ENCODE results near the gene PIGV. TPM values are rescaled to one million over a fixed set of nuclear protein-coding genes. Genes with fewer than 3 reads are reported as not detected.

The PIGV gene
- total RNA-seq, 1 donor from 2014 or later = 4.5 TPM

DNA sequence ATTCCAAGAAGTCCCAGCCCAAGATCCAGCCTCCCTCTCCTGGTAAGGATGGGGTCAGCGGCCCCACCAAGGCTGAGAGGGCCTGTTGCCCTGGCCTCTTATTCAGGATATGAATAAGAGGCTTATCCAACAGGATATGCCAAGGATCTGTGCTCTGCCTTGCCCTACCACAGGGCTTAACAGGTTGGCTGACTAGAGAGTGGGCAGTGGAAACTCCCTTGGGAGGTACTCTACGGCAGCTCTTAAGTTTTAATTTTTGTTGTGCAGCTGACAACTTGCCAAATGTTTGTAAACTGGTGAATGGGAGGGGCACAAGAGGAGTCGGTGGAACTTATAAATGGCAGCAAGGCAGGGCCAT, 16.5 kb upstream of the PIGV start:
- no peak for DNase-seq
- intact Hi-C loops (cut with micrococcal nuclease) = no loop called here
- peak; percentile 9 for ATAC-seq

DNA sequence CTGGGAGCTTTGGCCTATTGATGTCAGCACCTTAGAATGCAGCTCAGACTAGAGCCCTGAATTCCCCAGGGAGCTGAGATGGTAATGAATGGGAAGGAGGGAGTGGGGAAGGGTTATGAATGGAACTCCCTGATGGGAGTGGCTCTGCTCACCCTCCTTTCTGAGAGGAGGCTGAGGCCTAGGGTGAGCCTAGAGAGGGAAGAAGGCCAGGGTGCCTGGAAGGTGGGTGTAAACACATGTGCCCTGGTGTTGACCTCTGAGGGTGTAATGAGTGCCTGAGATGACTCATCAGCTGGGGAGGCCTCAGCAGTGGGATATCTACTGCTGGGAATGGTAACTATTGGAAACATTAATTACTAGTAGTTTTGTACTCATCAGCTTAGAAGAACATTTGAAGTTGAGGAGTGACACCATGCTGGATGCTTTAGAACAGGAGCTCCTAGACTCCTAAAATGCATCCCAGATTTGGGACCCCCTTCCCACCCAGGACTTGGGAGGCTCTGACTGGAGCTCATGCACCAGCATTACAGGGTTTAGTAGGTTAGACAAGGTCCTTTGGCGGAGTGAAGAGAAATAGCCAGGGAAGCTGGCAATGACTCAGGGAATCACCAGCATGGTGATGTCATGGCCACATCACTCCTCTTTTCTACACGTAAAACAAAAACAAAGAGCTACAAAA, 16.0 kb upstream of the PIGV start:
- intact Hi-C loops (cut with micrococcal nuclease) = no loop called here
- DNase-seq (peak; percentile 41), ATAC-seq (peak; percentile 80)

DNA sequence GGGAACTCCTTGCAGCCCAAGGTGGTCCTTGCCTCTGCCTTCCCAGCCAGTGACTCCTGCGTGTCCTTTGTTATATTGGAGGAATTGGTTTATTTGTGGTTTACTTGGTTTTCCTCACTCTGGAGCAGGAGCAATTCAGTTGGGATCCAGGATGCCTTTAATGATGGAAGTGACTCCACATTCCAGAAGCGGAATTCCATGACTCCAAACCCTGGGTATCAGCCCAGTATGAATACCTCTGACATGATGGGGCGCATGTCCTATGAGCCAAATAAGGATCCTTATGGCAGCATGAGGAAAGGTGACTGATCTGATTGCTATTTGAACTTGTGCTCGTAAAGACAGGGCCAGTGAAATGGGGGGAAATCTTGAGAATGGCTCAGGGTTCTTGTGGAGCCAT, 15.1 kb upstream of the PIGV start:
- ATAC-seq (no peak), DNase-seq (no peak)
- intact Hi-C loops (cut with micrococcal nuclease) = no loop called here

DNA sequence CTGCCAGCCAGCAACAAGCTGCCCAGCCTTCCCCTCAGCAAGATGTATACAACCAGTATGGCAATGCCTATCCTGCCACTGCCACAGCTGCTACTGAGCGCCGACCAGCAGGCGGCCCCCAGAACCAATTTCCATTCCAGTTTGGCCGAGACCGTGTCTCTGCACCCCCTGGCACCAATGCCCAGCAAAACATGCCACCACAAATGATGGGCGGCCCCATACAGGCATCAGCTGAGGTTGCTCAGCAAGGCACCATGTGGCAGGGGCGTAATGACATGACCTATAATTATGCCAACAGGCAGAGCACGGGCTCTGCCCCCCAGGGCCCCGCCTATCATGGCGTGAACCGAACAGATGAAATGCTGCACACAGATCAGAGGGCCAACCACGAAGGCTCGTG, 13.3 kb upstream of the PIGV start:
- DNase-seq (no peak), ATAC-seq (no peak)
- intact Hi-C loops (cut with micrococcal nuclease) = no loop called here

DNA sequence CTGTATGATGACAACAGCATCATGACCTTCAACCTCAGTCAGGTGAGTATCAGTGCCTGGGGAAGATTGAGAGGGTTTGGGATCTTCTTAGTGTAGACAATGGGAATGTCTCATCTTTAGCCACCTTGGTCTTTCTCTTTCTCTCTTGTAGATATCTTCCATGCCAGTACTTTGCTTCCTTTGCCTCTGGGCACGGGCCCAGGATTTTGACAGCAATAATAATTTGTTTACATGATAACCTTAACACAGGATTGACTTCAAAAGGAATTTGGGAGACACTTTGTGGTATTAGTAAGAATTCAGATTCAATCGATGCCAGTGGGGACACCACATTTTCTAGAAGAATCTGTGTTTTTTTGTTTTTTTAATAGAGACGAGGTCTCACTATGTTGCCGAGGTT, 12.1 kb upstream of the PIGV start:
- no peak for DNase-seq
- intact Hi-C loops (cut with micrococcal nuclease) = no loop called here
- ATAC-seq = no peak

DNA sequence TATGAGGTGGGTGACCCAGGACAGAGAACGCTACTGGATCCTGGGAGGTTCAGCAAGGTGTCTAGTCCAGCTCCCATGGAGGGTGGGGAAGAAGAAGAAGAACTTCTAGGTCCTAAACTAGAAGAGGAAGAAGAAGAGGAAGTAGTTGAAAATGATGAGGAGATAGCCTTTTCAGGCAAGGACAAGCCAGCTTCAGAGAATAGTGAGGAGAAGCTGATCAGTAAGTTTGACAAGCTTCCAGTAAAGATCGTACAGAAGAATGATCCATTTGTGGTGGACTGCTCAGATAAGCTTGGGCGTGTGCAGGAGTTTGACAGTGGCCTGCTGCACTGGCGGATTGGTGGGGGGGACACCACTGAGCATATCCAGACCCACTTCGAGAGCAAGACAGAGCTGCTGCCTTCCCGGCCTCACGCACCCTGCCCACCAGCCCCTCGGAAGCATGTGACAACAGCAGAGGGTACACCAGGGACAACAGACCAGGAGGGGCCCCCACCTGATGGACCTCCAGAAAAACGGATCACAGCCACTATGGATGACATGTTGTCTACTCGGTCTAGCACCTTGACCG, 8.6 kb upstream of the PIGV start:
- ATAC-seq (no peak), DNase-seq (no peak)
- intact Hi-C loops (cut with micrococcal nuclease) = no loop called here

DNA sequence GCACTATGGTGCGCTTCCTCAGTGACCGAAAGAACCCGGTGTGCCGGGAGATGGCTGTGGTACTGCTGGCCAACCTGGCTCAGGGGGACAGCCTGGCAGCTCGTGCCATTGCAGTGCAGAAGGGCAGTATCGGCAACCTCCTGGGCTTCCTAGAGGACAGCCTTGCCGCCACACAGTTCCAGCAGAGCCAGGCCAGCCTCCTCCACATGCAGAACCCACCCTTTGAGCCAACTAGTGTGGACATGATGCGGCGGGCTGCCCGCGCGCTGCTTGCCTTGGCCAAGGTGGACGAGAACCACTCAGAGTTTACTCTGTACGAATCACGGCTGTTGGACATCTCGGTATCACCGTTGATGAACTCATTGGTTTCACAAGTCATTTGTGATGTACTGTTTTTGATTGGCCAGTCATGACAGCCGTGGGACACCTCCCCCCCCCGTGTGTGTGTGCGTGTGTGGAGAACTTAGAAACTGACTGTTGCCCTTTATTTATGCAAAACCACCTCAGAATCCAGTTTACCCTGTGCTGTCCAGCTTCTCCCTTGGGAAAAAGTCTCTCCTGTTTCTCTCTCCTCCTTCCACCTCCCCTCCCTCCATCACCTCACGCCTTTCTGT, 7.3 kb upstream of the PIGV start:
- intact Hi-C loops (cut with micrococcal nuclease) = no loop called here
- DNase-seq (no peak), ATAC-seq (no peak)

DNA sequence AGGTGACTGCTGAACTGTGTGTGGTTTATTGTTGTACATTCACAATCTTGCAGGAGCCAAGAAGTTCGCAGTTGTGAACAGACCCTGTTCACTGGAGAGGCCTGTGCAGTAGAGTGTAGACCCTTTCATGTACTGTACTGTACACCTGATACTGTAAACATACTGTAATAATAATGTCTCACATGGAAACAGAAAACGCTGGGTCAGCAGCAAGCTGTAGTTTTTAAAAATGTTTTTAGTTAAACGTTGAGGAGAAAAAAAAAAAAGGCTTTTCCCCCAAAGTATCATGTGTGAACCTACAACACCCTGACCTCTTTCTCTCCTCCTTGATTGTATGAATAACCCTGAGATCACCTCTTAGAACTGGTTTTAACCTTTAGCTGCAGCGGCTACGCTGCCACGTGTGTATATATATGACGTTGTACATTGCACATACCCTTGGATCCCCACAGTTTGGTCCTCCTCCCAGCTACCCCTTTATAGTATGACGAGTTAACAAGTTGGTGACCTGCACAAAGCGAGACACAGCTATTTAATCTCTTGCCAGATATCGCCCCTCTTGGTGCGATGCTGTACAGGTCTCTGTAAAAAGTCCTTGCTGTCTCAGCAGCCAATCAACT, 6.4 kb upstream of the PIGV start:
- no peak for DNase-seq
- intact Hi-C loops (cut with micrococcal nuclease) = no loop called here
- ATAC-seq = no peak

DNA sequence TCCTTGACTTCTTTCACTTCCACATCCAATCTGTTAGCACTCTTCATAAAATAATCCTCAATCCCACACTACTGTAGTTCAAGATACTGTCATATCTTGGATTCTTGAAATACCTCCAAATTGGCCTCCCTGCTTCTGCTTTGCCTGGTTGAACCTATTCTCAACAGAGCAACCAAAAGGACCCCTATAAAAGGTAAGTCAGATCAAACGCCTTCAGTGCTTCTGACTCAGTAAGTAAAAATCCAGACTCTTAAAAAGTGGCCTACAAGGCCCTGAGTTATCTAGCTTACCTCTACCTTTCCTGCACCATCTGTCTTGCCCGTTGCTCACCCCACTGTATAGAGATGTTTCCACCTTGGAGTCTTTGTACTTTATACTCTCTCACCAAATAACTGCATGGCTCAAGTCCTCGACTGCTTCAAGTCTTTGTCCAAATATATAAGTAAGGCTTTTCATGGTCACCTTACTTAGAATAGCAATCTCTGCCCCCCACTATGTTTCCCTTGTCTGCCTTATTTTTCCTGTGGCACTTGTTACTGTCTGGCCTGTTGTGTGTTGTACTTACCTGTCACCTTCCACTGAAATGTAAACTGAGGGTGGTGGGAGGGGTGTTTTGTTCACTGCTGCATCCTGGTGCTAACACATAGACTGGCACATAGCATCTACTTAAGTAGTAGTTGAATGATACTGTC, 5.1 kb upstream of the PIGV start:
- ATAC-seq = no peak
- intact Hi-C loops (cut with micrococcal nuclease) = no loop called here
- no peak for DNase-seq

DNA sequence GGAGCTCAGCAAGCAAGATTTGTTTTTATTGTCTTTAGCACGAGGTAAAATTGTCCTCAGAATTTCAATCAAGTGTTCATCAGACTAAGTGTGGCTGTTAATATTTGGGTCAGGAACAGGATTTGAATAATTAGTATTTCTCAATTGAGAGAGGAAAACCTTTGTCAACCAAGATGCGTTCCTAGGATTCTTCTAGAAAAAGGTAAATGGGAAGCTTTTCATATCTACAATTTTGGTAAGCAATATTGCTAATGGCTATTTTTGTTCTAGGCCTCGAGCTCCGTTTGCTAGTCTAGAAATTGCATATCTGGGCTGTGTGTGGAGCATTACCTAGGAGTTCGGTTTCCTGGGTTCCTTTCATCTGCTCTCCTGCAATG, 4.1 kb upstream of the PIGV start:
- no peak for ATAC-seq
- DNase-seq = no peak
- intact Hi-C loops (cut with micrococcal nuclease) = no loop called here

DNA sequence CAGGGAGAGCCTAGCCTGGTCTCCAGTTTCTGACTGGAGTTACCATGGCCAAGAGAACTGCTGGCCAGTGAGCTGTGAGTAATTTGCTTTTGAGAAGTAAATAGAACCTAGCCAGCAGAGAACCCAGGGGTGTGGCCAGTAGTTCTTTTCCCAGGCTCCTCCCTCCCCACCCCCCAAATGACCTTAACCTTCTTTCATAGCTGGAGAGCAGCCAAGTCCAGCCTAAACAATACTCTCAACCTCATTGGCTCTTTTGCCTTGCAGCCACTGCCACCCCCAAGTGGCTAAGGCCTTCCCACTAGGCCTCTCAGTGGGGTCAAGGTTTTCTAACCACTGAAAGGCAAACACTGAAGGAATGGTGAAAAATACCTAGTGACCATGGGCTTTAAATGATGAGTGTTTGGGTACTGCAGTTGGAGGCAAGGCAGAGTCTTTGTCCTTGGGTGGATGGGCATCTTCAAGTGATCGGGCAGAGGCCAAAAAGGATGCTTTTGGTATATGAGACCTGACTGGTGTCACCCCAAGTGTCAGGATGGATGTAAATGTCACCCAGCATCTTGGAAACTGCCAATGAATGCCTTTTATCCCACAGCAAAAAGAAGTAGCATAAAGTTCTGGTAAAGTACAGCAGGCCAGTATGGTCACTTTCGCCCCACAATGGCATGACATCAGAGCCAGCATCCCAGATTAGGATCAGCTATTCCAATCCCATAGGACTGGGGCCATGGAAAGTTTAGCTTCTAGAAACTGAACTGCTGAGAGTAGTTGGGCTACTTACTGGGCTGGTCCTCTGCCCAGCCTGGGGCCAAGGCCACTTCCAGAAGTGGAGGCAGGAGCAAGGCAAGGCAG, 3.5 kb upstream of the PIGV start:
- intact Hi-C loops (cut with micrococcal nuclease) = no loop called here
- peak; percentile 35 for ATAC-seq
- DNase-seq = peak; percentile 58

DNA sequence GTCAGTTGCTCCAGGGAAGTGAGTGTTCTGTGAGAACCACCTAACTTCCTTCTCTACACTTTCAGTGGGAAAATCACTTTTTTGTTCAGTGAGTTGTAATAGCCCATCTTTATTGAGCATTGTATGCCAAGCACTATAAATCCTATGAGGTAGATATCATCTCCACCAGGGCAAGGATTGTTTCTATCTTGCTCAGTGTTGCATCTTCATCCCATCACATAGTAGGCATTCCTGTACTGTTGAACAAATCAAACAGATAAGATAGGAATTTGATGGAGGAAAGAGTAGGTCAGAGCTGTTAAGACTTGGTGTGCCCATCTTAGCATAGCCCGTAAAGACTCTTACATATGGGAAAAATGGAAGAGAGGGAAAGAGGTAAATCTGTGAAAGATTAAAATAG, 2.9 kb upstream of the PIGV start:
- no peak for ATAC-seq
- DNase-seq = no peak
- intact Hi-C loops (cut with micrococcal nuclease) = no loop called here

DNA sequence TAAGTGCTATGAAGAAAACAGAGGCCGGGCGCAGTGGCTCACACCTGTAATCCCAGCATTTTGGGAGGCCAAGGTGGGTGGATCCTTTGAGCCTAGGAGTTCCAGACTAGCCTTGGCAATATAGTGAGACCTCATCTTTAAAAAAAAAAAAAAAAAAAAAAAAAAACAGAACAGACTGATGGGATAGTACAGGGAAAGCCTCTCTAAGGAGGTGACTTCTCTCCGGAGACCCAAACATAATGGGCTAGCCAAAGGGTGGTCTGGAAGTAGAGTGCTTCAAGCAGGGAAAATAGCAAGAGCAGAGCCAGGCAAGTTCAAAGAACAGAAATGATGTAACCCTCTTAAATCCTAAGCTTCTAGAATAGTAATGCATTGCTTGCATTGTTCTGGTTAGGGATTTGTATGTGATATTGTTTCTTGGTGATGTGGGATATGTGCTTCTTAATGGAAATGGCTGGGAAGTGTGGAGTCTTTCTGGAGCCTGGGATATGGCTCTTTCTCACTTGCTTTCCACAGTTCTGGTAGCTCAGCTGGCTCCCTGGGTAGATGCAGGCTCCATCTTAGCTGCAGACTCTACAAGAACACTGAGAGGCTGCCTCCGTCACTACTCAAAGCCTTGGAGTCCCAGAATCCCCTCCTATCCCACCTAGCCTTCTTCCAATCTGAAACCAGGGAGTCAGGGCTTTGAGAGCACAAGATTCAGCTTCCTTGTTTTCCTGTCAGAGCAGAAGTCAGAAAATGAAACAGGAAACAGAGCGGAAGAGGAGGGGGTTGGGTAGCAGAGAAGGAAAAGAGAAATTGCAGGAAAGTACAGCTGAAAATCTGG, 1.9 kb upstream of the PIGV start:
- DNase-seq = no peak
- intact Hi-C loops (cut with micrococcal nuclease) = no loop called here
- no peak for ATAC-seq

DNA sequence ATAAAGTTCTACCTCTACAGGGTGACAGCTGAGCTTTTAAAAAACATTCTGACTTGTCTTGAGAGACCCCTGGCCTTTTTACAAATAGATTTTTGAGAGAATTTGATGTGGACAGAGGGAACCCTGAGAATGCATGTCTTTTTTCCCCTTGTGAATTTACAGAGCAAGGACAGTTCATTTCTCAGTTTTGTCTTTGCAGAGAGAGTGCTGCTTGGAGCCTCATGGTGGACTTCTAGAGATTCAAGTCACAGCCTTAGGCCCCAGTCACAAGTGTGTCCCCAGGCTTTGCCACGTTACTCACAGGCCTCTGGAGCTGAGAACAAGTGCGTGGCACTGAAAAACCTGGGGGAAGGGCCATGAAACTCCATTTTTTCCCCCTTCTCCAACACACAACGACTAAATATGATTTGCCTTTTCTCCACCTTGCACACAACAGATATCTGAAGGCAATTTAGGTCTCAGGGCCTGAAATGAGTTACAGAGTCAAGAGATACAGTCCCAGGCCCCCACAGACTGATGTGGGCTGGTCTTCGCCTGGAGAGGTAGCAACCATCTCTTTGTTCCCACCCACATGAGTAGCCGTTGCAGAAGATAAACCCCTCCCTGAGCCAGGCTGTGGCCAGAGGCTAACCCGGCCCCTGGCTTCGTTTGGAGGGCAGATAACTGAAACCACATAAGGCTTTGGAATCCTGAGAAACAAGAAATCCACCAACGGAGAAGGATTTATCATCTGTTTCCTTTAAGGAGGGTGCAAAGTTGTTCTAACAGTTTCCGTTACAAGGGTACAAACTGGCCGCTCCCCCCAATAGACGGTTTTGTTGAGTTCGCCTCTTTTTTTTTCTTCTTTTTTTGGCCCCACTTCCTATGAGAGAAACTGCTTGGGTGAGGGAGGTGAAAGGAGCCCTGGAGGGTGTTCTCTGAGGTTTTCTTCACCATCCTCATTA, 1.0 kb upstream of the PIGV start:
- intact Hi-C loops (cut with micrococcal nuclease) = no loop called here
- ATAC-seq = peak; percentile 57
- DNase-seq = peak; percentile 78

DNA sequence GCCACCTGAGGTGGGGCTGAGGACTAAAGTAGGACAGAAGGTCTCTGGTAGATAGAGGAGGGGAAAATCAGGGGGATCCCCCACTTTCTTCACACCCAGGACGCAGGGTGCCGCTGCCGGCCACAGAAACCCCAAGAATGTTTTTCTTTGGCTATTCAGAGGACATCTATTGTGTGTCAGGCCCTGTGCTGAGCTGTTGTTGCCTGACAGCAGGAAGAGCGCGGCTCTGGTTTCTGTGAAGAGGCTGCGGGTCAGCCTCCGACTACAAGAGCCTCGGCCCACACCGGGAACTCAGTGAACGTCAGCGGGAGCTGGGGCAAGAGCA, 407 bp upstream of the PIGV start:
- intact Hi-C loops (cut with micrococcal nuclease) = no loop called here
- ATAC-seq = peak; percentile 10

DNA sequence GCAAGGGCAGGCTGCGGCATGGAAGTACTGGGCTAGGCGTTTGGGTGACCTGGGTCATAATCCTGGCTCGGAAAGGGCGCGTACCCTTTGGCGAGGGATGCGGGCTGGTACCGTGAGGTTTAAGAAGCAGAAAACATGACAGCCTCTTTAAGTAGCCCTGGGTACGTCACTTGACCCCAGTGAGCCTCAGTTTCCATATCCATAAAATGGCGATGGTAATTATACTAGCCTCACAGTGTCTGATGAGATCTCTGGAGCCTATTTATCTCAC, 700 bp downstream of the PIGV start:
- intact Hi-C loops (cut with micrococcal nuclease) = loop anchor here (2.0 kb wide), 2 partner anchors 96 to 186 kb away; no protein-coding TSS in a partner anchor
- ATAC-seq (no peak), DNase-seq (no peak)

More for the DNA sequence above, 407 bp upstream of the PIGV start:
- no peak for DNase-seq

DNA sequence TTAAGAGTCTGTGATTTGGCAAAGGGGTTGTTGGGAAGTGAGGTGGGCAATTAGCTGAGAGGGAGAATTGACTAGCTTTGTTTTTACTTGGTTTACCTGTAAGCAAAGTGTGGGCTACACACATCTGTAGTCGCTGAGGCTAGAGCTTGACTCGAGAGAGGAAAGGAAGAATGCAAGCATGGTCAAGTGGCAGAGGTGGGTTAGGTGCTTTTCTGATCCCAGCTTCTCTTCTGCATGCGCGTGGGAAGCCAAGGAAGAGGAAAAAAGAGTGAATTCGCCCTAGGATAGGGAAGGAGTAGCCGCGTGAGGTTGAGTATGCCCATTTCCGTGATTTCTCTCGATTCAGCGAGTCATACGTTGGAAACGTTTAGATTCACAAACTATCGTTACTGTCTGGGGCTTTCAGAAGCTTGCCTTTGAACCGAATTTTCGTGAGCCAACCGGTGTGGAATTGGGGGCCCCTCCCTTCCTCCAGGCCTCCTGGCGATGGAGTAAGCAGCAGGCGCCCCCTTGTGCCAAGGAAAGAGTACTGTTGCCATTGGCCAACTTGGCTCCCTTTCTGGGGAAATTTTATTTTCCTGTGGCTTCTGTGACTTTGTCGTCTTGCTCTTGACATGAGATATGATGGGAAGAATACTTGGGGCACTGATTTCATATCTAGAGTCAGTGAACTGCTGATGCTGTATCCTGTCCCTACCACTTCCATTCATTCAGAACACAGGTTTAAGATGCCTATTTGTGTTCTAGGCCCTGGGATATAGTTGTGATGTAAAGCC, 1.3 kb downstream of the PIGV start:
- peak; percentile 85 for DNase-seq
- intact Hi-C loops (cut with micrococcal nuclease) = loop anchor here (2.0 kb wide), 2 partner anchors 96 to 186 kb away; no protein-coding TSS in a partner anchor
- peak; percentile 62 for ATAC-seq

Measured in left ventricle myocardium superior (tissue), 1 donor.